ENCODE measurements around the gene NREP.

Gene NREP

GRCh38 chr5:111697215-111697614, 59.8 kb downstream of the NREP start:
- H3K27me3 ChIP-seq = no peaks in the 10 kb centered on the region
- no peak overlapping the region for H3K4me3 ChIP-seq
- no peak for DNase-seq
- H3K27ac ChIP-seq = no peak overlapping the region
- intact Hi-C loops (cut with DNase I; ENCODE audit: low total_unique reads) = no loop called here
- no peak for TF ChIP-seq CTCF (IDR thresholded peaks at IDR 0.05)
- H3K36me3 ChIP-seq = no peaks in the 10 kb centered on the region
- no peaks in the 10 kb centered on the region for H3K9me3 ChIP-seq
- peaks cover 0 to 9% (median 2%) of the 10 kb centered on the region in 4 donors for H3K4me1 ChIP-seq

- no peaks in the 10 kb centered on the region for H3K36me3 ChIP-seq
- peaks cover 0 to 9% (median 2%) of the 10 kb centered on the region in 4 donors for H3K4me1 ChIP-seq
- no peak overlapping the region for H3K4me3 ChIP-seq
- intact Hi-C loops (cut with DNase I; ENCODE audit: low total_unique reads) = no loop called here
- H3K9me3 ChIP-seq = no peaks in the 10 kb centered on the region
- no peak for TF ChIP-seq CTCF (IDR thresholded peaks at IDR 0.05)
- no peak for DNase-seq
- no peaks in the 10 kb centered on the region for H3K27me3 ChIP-seq
- no peak overlapping the region for H3K27ac ChIP-seq
Measured at GRCh38 chr5:111695991-111696390, 61.0 kb downstream of the NREP start.

- no peak for DNase-seq
- no peaks in the 10 kb centered on the region for H3K9me3 ChIP-seq
- no peaks in the 10 kb centered on the region for H3K27me3 ChIP-seq
- no peak for TF ChIP-seq CTCF (IDR thresholded peaks at IDR 0.05)
- no peaks in the 10 kb centered on the region for H3K36me3 ChIP-seq
- peaks cover 0 to 9% (median 2%) of the 10 kb centered on the region in 4 donors for H3K4me1 ChIP-seq
- no peak overlapping the region for H3K27ac ChIP-seq
- H3K4me3 ChIP-seq = no peak overlapping the region
- intact Hi-C loops (cut with DNase I; ENCODE audit: low total_unique reads) = no loop called here
Measured at GRCh38 chr5:111694133-111694532, 62.9 kb downstream of the NREP start.

GRCh38 chr5:111691914-111692313, 65.1 kb downstream of the NREP start:
- intact Hi-C loops (cut with DNase I; ENCODE audit: low total_unique reads) = no loop called here
- H3K27me3 ChIP-seq = no peaks in the 10 kb centered on the region
- H3K4me3 ChIP-seq = no peak overlapping the region

GRCh38 chr5:111691508-111691907, 65.5 kb downstream of the NREP start:
- intact Hi-C loops (cut with DNase I; ENCODE audit: low total_unique reads) = no loop called here
- Histone ChIP-seq H3K4me1 (no peaks in the 10 kb centered on the region), H3K9me3 (no peaks in the 10 kb centered on the region), H3K27ac (no peak overlapping the region), H3K27me3 (no peaks in the 10 kb centered on the region), H3K36me3 (no peaks in the 10 kb centered on the region), H3K4me3 (no peak overlapping the region)
- no peak for TF ChIP-seq CTCF (IDR thresholded peaks at IDR 0.05)
- DNase-seq = no peak

More at GRCh38 chr5:111691914-111692313, 65.1 kb downstream of the NREP start:
- TF ChIP-seq CTCF (IDR thresholded peaks at IDR 0.05) = no peak
- H3K27ac ChIP-seq = no peak overlapping the region
- DNase-seq = peak in 1 of 2 donors; percentile 43
- no peaks in the 10 kb centered on the region for H3K9me3 ChIP-seq
- no peaks in the 10 kb centered on the region for H3K36me3 ChIP-seq
- H3K4me1 ChIP-seq = no peaks in the 10 kb centered on the region

- no peak for DNase-seq
- intact Hi-C loops (cut with DNase I; ENCODE audit: low total_unique reads) = no loop called here
- H3K4me3 ChIP-seq = no peak overlapping the region
- H3K9me3 ChIP-seq = no peaks in the 10 kb centered on the region
- H3K27me3 ChIP-seq = no peaks in the 10 kb centered on the region
- no peak overlapping the region for H3K27ac ChIP-seq
- H3K36me3 ChIP-seq = no peaks in the 10 kb centered on the region
- no peak for TF ChIP-seq CTCF (IDR thresholded peaks at IDR 0.05)
- H3K4me1 ChIP-seq = no peaks in the 10 kb centered on the region
Measured at GRCh38 chr5:111689357-111689935, 67.5 kb downstream of the NREP start.
